Upper lobe of right lung (tissue), 1 donor: ENCODE data around the gene ROR2. TPM values are rescaled to one million over a fixed set of nuclear protein-coding genes. Genes with fewer than 3 reads are reported as not detected.

ENCODE experiments used
- ATAC-seq: fragments of 200-7000 bp; cut with Tn5 transposase; one replicate; pipeline ENCODE4 v1.9.1; 2020; ENCODE audit warnings: mild to moderate bottlenecking, moderate library complexity
- DNase-seq: peaks from one replicate; pipeline ENCODE4 v3.0.0-alpha.2; 2020
- H3K27ac ChIP-seq: fragments of 200-600 bp; one replicate; pipeline ENCODE4 v1.8.0; 2022
- H3K27me3 ChIP-seq: fragments of 200-600 bp; one replicate; pipeline ENCODE4 v1.8.0; 2022; ENCODE audit warnings: mild to moderate bottlenecking
- H3K36me3 ChIP-seq: fragments of 200-600 bp; one replicate; pipeline ENCODE4 v1.8.0; 2022
- H3K4me1 ChIP-seq: fragments of 200-600 bp; one replicate; pipeline ENCODE4 v1.8.0; 2022
- H3K4me3 ChIP-seq: fragments of 200-600 bp; one replicate; pipeline ENCODE4 v1.8.0; 2022; ENCODE audit warnings: mild to moderate bottlenecking
- H3K9me3 ChIP-seq: fragments of 200-600 bp; one replicate; pipeline ENCODE4 v1.8.0; 2022
- intact Hi-C: fragments of 100-400 bp; cut with DNase I; formaldehyde crosslinking; loops from one replicate; pipeline ENCODE4 v1.11.0; 2022
- total RNA-seq: library from RNA; stranded (reverse); fragmentation: NEBNext Ultra II Directional; extraction: Animal tissue kit (Norgen Biotek cat#: 25700); gene quantifications from one replicate; pipeline ENCODE4 v1.2.1, GENCODE V29; 2021
- TF ChIP-seq, protein P1 (sequence below): fragments of 200-600 bp; IDR thresholded peaks from one replicate; pipeline ENCODE4 v1.8.0; 2022; ENCODE audit warnings: antibody characterized with exemption
- donor health status: DM: no; HTN: yes; CAD: no; lungs with severe emphysema.

ROR2 gene
- total RNA-seq, 1 donor from 2014 or later: 5.5 TPM

DNA sequence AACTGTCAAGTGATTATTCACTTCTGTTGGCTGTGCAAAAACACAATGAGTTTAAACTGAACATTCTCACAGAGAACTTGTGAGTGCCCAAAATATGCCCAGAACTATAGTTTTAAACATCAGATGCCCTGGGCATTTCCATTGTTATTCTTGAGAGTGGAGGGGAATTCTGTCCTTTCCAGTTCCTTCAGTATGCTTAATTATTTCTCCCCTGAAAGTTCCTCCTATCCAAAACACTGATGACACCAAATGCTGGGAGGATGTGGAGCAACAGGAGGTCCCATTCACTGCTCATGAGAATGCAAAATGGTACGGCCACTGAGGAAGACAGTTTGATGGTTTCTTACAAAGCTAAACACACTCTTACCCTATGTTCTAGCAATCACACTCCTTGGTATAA lies 55.5 kb downstream of the ROR2 start:
- ATAC-seq (no peak), DNase-seq (no peak)
- intact Hi-C loops: no loop called here
- no peaks in the 10 kb centered on the region for H3K36me3 ChIP-seq
- H3K27ac ChIP-seq: no peak overlapping the region
- H3K4me1 ChIP-seq: peaks cover 22% of the 10 kb centered on the region
- no peaks in the 10 kb centered on the region for H3K9me3 ChIP-seq
- H3K4me3 ChIP-seq: no peak overlapping the region
- TF ChIP-seq, protein P1, sequence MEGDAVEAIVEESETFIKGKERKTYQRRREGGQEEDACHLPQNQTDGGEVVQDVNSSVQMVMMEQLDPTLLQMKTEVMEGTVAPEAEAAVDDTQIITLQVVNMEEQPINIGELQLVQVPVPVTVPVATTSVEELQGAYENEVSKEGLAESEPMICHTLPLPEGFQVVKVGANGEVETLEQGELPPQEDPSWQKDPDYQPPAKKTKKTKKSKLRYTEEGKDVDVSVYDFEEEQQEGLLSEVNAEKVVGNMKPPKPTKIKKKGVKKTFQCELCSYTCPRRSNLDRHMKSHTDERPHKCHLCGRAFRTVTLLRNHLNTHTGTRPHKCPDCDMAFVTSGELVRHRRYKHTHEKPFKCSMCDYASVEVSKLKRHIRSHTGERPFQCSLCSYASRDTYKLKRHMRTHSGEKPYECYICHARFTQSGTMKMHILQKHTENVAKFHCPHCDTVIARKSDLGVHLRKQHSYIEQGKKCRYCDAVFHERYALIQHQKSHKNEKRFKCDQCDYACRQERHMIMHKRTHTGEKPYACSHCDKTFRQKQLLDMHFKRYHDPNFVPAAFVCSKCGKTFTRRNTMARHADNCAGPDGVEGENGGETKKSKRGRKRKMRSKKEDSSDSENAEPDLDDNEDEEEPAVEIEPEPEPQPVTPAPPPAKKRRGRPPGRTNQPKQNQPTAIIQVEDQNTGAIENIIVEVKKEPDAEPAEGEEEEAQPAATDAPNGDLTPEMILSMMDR: no peak
- no peaks in the 10 kb centered on the region for H3K27me3 ChIP-seq

DNA sequence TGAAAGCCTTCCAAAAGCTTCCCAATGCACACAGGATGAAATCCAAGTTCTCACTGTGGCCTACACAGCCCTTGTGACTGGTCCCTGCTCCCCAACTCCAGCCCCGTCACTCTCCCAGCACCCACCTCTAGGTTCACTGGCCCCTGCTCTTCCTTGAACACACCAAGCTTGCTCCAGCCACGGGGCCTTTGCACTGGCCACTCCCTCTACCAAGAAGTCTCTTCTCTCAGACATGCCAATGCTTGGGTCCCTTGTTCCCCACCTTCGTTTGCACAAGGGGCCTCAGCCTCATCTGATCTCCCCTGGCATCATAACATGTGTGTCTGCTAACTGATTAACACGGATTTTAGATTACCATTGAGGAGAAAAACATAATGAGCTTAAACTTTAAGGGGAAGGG lies 56.0 kb downstream of the ROR2 start:
- Histone ChIP-seq H3K27me3 (no peaks in the 10 kb centered on the region), H3K27ac (no peak overlapping the region), H3K9me3 (no peaks in the 10 kb centered on the region), H3K36me3 (no peaks in the 10 kb centered on the region), H3K4me1 (peaks cover 22% of the 10 kb centered on the region), H3K4me3 (no peak overlapping the region)
- TF ChIP-seq, protein P1: no peak
- intact Hi-C loops: no loop called here
- ATAC-seq (no peak), DNase-seq (no peak)

DNA sequence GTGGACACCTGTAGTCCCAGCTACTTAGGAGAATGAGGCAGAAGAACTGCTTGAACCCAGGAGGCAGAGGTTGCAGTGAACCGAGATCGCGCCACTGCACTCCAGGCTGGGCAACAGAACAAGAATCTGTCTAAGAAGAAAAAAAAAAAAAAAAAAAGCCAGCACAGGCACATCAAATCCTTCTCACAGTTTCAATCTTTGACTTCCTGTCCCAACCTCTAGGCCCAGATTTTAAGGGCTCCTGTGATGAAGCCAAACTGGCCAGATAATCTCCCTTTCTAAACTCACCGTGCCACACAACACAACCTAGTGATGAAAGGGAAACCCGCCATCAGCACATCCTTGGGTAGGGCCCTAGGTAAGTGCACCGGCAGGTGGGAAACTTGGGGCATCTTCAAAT lies 58.1 kb downstream of the ROR2 start:
- Histone ChIP-seq H3K4me3 (no peak overlapping the region), H3K9me3 (no peaks in the 10 kb centered on the region), H3K36me3 (no peaks in the 10 kb centered on the region), H3K4me1 (peaks cover 14% of the 10 kb centered on the region), H3K27me3 (no peaks in the 10 kb centered on the region), H3K27ac (no peak overlapping the region)
- intact Hi-C loops: no loop called here
- ATAC-seq (no peak), DNase-seq (no peak)
- TF ChIP-seq, protein P1: no peak

DNA sequence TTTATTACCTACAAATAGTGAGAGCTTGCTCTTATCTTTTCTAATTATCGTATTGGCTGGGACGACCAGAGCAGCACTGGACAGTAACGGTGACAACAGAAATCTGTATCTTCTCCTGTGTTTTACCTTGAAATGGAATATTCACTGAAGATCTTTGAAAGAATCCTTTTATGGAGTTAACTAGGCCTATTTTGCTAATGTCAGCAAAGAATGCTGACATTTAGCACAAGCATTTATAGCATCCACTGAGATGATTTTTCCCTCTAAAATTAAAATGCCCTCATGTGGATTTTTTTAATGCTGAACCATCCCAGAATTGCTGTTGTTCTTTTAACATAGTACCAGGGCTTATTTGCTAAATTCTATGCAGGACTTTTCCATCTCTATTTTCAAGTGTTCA lies 59.4 kb downstream of the ROR2 start:
- ATAC-seq: no peak
- Histone ChIP-seq H3K27me3 (no peaks in the 10 kb centered on the region), H3K27ac (no peak overlapping the region), H3K4me1 (peaks cover 7% of the 10 kb centered on the region), H3K4me3 (no peak overlapping the region), H3K36me3 (no peaks in the 10 kb centered on the region), H3K9me3 (no peaks in the 10 kb centered on the region)
- DNase-seq: no peak
- TF ChIP-seq, protein P1: no peak
- intact Hi-C loops: no loop called here

DNA sequence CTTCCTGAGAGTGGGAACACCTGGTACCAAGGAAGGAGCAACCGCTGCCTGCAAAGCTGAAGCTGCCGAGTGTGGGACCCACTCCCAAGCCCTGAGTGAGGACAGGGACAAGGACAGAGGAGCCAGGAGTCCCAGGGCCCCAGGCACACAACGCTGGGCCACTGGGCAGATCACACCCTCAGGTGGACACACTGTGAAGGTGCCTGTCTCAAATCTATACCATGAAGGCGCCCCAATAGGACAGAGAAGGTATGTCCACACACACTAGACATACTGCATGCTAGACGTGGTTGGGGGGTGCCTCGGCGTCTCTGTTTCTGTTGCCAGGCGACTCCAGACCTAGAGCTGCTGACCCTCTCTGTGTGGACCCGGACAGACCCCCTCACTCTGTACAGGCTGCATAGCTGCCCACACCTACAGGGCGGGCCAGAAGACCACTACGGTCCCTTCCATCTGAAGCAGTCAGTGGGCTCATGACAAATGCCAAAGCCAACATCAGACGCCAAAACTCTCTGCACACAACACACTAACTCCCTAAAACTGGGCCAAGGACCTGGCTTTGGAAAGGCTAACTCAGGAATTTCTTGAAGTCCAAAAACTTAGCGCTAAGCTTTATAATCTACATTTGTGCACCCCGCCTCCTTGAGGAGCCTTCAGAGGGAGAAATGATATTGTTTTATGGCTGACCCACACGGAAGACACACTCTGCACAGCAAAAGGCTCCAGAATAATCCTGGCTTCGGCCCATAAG lies 60.7 kb downstream of the ROR2 start:
- Histone ChIP-seq H3K4me1 (peaks cover 7% of the 10 kb centered on the region), H3K4me3 (no peak overlapping the region), H3K27me3 (no peaks in the 10 kb centered on the region), H3K36me3 (no peaks in the 10 kb centered on the region), H3K27ac (peak overlapping the region; percentile 55), H3K9me3 (no peaks in the 10 kb centered on the region)
- TF ChIP-seq, protein P1: no peak
- intact Hi-C loops: no loop called here
- DNase-seq: no peak
- no peak for ATAC-seq
